Loucy (cell line): ENCODE data around the gene MED17.

Experiments
- H2AFZ ChIP-seq: fragments of 200-600 bp; sonication (generic); 2 replicates; pipeline ENCODE4 v1.6.0; 2016; ENCODE audit warnings: antibody characterized with exemption, mild to moderate bottlenecking, low read length, moderate library complexity
- H3F3A ChIP-seq: fragments of 200-600 bp; 2 replicates; pipeline ENCODE4 v1.6.0; 2016; ENCODE audit warnings: antibody characterized with exemption, low read depth, mild to moderate bottlenecking
- H3K27me3 ChIP-seq: fragments of 200-600 bp; sonication (generic); 2 replicates; pipeline ENCODE4 v1.6.1; 2014; ENCODE audit warnings: low read length, mild to moderate bottlenecking; ENCODE audit not compliant: insufficient read depth, poor library complexity, severe bottlenecking
- H3K36me3 ChIP-seq: fragments of 200-600 bp; sonication (generic); 2 replicates; pipeline ENCODE4 v1.6.1; 2016; ENCODE audit warnings: low read length; ENCODE audit not compliant: insufficient read depth
- H3K4me1 ChIP-seq: fragments of 200-600 bp; sonication (generic); 2 replicates; pipeline ENCODE4 v1.5.1; 2014; ENCODE audit warnings: low read length, mild to moderate bottlenecking; ENCODE audit not compliant: insufficient read depth, poor library complexity, severe bottlenecking
- H3K4me2 ChIP-seq: fragments of 200-600 bp; sonication (generic); 2 replicates; pipeline ENCODE4 v1.6.0; 2014; ENCODE audit warnings: antibody characterized with exemption, low read length, low read depth, mild to moderate bottlenecking; ENCODE audit not compliant: poor library complexity, severe bottlenecking
- H3K4me3 ChIP-seq: fragments of 200-600 bp; sonication (generic); 2 replicates; pipeline ENCODE4 v1.5.1; 2014; ENCODE audit warnings: low read length, mild to moderate bottlenecking, mixed read lengths; ENCODE audit not compliant: poor library complexity, severe bottlenecking
- H3K79me2 ChIP-seq: fragments of 200-600 bp; sonication (generic); 2 replicates; pipeline ENCODE4 v1.6.1; 2014; ENCODE audit warnings: low read length; ENCODE audit not compliant: insufficient read depth
- H3K9ac ChIP-seq: fragments of 200-600 bp; sonication (generic); 2 replicates; pipeline ENCODE4 v1.6.0; 2014; ENCODE audit warnings: mild to moderate bottlenecking, low read depth, low read length, moderate library complexity; ENCODE audit not compliant: poor library complexity, severe bottlenecking
- H3K9me2 ChIP-seq: fragments of 200-600 bp; sonication (generic); replicated peaks from 2 replicates; pipeline ENCODE4 v1.6.1; 2016; ENCODE audit warnings: low read depth, low read length, mixed read lengths
- H3K9me3 ChIP-seq: fragments of 200-600 bp; sonication (generic); 2 replicates; pipeline ENCODE4 v1.6.1; 2014; ENCODE audit warnings: mild to moderate bottlenecking, antibody characterized with exemption, low read length, low read depth; ENCODE audit not compliant: insufficient read depth
- H4K20me1 ChIP-seq: fragments of 200-600 bp; sonication (generic); 2 replicates; pipeline ENCODE4 v1.6.0; 2014; ENCODE audit warnings: antibody characterized with exemption, low read length, mild to moderate bottlenecking; ENCODE audit not compliant: insufficient read depth, poor library complexity, severe bottlenecking
- EZH2phosphoT487 ChIP-seq: fragments of 200-600 bp; IDR thresholded peaks from 2 replicates; pipeline ENCODE4 v1.6.1; 2018; ENCODE audit warnings: antibody characterized with exemption, mild to moderate bottlenecking, moderate library complexity, borderline replicate concordance
- TF ChIP-seq, protein P1 (sequence below): fragments of 200-600 bp; sonication (generic); conservative IDR thresholded peaks from 2 replicates; pipeline ENCODE4 v1.5.1; 2014; ENCODE audit warnings: mild to moderate bottlenecking, antibody characterized with exemption, low read length

MED17 gene

DNA sequence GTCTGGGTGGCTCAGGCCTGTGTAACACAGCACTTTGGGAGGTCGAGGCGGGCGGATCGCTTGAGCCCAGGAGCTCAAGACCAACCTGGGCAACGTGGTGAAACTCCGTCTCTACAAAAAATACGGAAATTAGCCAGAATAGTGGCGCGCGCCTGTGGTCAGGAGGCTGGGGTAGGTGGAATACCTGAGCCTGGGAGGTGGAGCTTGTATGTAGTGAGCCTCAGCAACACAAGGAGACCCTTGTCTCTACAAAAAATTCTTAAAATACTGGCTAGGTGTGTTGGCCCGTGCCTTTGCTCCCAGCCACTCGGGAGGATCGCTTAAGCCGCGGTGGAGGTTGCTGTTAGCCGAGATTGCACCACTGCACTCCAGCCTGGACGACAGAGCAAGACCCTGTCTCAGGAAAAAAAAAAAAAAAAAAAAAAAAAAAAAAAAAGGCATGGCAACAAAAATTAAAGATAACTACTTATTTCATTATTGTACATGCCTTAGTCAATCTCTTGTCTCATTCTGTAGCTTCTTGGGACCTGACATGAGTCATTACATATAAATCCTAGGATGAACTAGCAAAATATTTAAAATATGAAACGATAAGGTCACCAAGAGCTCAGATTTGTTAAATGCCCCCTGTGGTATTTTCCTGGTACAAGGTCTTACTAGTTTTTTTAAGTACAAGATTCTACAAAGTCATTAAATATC lies 43.9 kb upstream of the MED17 start:
- peaks cover 60% of the 10 kb centered on the region for H4K20me1 ChIP-seq
- H3K79me2 ChIP-seq, result peaks cover 87% of the 10 kb centered on the region
- H2AFZ ChIP-seq, result no peak overlapping the region
- H3K4me2 ChIP-seq, result peak overlapping the region; percentile 94
- H3K9me2 ChIP-seq, result no peaks in the 10 kb centered on the region
- peaks cover 44% of the 10 kb centered on the region for H3K4me1 ChIP-seq
- no peaks in the 10 kb centered on the region for H3K9me3 ChIP-seq
- H3K4me3 ChIP-seq, result peak overlapping the region; percentile 92
- H3F3A ChIP-seq, result no peaks in the 10 kb centered on the region
- peaks cover 39% of the 10 kb centered on the region for H3K36me3 ChIP-seq
- H3K9ac ChIP-seq, result peak overlapping the region; percentile 95
- no peaks in the 10 kb centered on the region for H3K27me3 ChIP-seq
- TF ChIP-seq, protein P1, sequence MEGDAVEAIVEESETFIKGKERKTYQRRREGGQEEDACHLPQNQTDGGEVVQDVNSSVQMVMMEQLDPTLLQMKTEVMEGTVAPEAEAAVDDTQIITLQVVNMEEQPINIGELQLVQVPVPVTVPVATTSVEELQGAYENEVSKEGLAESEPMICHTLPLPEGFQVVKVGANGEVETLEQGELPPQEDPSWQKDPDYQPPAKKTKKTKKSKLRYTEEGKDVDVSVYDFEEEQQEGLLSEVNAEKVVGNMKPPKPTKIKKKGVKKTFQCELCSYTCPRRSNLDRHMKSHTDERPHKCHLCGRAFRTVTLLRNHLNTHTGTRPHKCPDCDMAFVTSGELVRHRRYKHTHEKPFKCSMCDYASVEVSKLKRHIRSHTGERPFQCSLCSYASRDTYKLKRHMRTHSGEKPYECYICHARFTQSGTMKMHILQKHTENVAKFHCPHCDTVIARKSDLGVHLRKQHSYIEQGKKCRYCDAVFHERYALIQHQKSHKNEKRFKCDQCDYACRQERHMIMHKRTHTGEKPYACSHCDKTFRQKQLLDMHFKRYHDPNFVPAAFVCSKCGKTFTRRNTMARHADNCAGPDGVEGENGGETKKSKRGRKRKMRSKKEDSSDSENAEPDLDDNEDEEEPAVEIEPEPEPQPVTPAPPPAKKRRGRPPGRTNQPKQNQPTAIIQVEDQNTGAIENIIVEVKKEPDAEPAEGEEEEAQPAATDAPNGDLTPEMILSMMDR, result no peak
- TF ChIP-seq EZH2phosphoT487, result no peak

- Histone ChIP-seq H3K4me1 (peaks cover 39% of the 10 kb centered on the region), H3K36me3 (peaks cover 34% of the 10 kb centered on the region), H3K9ac (peak overlapping the region; percentile 95), H3K4me2 (peak overlapping the region; percentile 94), H3K79me2 (peaks cover 82% of the 10 kb centered on the region), H3K9me2 (no peaks in the 10 kb centered on the region), H3K9me3 (no peaks in the 10 kb centered on the region), H3K4me3 (peak overlapping the region; percentile 92), H4K20me1 (peaks cover 55% of the 10 kb centered on the region), H2AFZ (peak overlapping the region; percentile 13), H3F3A (no peaks in the 10 kb centered on the region), H3K27me3 (no peaks in the 10 kb centered on the region)
- TF ChIP-seq, protein P1, result 0 out of 2 replicates have a peak, but pooled peaks have one; percentile 23
- TF ChIP-seq EZH2phosphoT487, result no peak
Observed at GRCh38 chr11:93740730-93741093, 43.4 kb upstream of the MED17 start.

- H3K9me2 ChIP-seq, result no peaks in the 10 kb centered on the region
- peak within 1 kb of the TSS; percentile 95 for H3K9ac ChIP-seq
- H3K36me3 ChIP-seq, result peaks cover 28% of the 10 kb centered on the region
- no peaks in the 10 kb centered on the region for H3F3A ChIP-seq
- H4K20me1 ChIP-seq, result peaks cover 49% of the 10 kb centered on the region
- H3K9me3 ChIP-seq, result no peaks in the 10 kb centered on the region
- H3K27me3 ChIP-seq, result no peaks in the 10 kb centered on the region
- H3K4me2 ChIP-seq, result peak within 1 kb of the TSS; percentile 94
- H3K4me1 ChIP-seq, result peaks cover 33% of the 10 kb centered on the region
- peaks cover 76% of the 10 kb centered on the region for H3K79me2 ChIP-seq
- H3K4me3 ChIP-seq, result peak within 1 kb of the TSS; percentile 92
- H2AFZ ChIP-seq, result peak within 1 kb of the TSS; percentile 96
- TF ChIP-seq, protein P1, result no peak
- TF ChIP-seq EZH2phosphoT487, result no peak
Observed at GRCh38 chr11:93741094-93741881, 42.8 kb upstream of the MED17 start, which contains the start of the genes C11orf54 and TAF1D. C11orf54 (plus strand) TSS chr11:93741672; CDS start chr11:93747394, 5,722 bp downstream. TAF1D (minus strand) TSS chr11:93741495; CDS start chr11:93739304, 2,191 bp downstream.
